ENCODE results near the gene SCMH1.

DNA sequence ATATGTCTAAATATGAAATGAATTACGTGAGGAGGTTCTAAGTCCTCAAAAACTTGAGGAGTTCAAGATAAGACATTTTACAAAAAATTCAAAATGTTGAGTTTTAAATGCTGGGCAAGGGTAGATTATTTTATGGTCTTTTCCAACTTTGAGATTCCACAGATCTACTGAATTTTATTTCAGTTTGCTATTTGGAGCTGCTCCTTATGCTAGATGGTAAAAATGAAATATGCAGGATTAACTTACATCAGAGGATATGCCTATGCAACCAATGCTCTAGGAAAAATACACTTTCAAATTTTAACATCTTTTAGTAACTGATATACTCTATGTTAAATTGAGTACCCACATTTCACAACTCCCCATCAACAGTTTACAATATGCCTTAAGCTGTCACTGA lies 83.1 kb downstream of the SCMH1 start:
- TF ChIP-seq, protein P1, sequence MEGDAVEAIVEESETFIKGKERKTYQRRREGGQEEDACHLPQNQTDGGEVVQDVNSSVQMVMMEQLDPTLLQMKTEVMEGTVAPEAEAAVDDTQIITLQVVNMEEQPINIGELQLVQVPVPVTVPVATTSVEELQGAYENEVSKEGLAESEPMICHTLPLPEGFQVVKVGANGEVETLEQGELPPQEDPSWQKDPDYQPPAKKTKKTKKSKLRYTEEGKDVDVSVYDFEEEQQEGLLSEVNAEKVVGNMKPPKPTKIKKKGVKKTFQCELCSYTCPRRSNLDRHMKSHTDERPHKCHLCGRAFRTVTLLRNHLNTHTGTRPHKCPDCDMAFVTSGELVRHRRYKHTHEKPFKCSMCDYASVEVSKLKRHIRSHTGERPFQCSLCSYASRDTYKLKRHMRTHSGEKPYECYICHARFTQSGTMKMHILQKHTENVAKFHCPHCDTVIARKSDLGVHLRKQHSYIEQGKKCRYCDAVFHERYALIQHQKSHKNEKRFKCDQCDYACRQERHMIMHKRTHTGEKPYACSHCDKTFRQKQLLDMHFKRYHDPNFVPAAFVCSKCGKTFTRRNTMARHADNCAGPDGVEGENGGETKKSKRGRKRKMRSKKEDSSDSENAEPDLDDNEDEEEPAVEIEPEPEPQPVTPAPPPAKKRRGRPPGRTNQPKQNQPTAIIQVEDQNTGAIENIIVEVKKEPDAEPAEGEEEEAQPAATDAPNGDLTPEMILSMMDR (IDR thresholded peaks at IDR 0.05; ENCODE audit: poor library complexity) = no peak
- TF ChIP-seq EZH2 (IDR thresholded peaks at IDR 0.05; ENCODE audit: borderline replicate concordance) (no peak), EZH2phosphoT487 (IDR thresholded peaks at IDR 0.05; ENCODE audit: low read depth, severe bottlenecking, unreplicated experiment) (no peak)

Measured in hepatocyte (in vitro differentiated cells).